HG03108 (cell line): ENCODE measurements around the gene HADHA.

Experiments
- ATAC-seq: cut with Tn5 transposase; IDR thresholded peaks from one replicate; pipeline ENCODE4 v1.9.1; 2021; ENCODE audit warnings: moderate library complexity; ENCODE audit not compliant: unreplicated experiment

Gene HADHA

DNA sequence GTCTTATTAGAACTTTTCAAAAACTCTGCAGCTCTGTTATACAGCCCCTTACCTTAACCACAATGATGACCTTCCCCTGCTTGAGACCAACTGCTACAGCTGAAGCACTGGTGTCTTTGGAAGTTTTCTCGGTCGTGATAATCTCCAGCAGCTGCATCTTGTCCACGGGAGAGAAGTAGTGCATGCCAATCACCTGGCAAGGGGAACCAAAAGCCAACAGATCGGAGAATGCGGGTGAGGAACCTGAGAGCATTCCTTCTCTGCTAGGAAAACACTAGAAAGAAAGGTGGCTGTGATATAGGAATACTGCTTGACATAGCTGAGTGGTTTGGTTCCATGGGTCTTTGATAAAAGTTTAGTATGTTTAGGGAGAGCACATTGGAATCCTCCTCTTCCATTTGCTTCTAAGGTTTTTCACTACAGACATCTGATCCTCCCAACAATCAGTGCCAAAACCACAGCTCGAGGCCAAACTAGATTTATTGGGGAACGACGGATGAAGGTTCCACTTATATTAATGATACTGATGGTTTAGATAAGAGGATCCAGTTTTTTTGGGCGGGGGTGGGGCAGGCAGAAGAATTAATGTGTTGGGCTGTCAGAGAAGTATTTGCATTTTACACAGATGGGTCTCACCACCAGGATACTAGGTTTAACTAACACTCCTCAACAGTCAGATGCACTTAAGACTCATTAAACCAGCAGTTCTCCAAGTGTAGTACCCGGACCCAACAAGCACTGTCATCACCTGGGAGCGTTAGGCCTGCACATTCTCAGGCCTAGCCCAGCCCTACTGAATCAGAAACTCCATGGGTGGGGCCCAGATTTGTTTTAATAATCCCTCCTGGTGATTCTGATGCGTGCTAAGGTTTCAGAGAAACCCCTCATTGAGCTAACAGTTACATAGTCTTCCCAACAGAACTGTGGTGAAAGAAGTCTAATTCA, 49.1 kb downstream of the HADHA start:
- ATAC-seq: no peak

GRCh38 chr2:26193578-26194231, 50.7 kb downstream of the HADHA start:
- no peak for ATAC-seq

- ATAC-seq: no peak
These were observed 52.9 kb downstream of the HADHA start for GRCh38 chr2:26191316-26192159.

DNA sequence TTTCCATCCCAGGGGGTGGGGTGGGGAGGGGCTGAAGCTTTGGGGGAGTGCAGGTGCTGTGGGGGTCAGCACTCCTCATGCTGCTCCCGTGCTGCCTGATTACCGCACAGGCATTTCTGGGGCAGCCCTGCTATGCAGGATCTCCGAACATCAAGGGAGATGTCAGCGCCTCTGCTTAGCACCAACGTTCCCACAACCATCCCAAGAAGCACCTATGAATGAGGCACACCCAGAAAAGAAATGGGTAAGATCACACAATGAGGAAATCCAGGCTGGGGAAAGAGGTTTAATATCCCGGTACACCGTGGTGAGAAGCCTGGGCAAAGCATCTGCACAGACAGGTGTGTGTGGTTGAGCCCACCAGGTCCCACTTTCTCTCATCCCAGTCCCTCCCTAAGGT, 54.1 kb downstream of the HADHA start:
- ATAC-seq: no peak

DNA sequence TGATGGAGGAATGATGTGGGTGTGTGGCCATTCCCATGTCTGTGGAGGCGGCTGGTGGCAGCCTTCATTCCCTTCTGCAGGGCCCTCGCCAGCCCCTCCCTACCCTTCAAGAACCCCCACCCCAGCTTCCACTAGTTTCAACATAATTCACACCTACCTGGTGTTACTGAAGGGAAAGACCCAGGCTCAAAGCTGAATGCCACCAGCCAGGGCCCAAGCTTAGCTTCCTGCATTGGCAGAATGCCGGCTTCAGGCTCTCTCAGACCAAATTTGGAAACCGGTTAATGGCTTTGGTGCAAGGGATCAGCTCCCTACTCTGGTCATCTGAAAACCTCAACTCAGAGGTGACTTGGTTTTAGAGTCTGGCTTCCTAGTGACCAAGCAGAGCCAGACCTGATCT, 54.7 kb downstream of the HADHA start:
- ATAC-seq: no peak

GRCh38 chr2:26189123-26189522, 55.3 kb downstream of the HADHA start:
- ATAC-seq: no peak

DNA sequence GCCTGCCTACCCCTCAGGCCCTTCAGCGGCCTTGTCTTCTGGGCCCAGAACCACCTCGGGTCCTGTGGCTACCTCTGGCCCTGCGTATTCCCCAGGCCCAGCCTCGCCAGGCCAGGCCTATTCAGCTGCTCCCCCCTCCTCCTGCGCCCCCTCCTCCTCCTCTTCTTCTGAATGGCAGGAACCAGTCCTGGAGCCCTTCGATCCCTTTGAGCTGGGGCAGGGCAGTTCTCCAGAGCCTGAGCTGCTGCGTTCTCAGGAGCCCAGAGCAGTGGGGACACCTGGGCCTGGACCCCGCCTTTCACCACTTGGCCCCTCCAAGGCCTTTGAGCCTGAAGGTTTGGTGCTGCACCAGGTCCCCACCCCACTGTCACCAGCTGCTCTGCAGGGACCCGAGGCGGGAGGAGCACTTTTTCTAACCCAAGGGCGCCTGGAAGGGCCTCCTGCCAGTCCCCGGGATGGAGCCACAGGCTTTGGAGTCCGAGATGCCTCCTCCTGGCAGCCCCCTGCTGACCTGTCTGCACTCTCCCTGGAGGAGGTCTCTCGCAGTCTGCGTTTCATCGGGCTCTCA, 56.8 kb downstream of the HADHA start:
- ATAC-seq: no peak

DNA sequence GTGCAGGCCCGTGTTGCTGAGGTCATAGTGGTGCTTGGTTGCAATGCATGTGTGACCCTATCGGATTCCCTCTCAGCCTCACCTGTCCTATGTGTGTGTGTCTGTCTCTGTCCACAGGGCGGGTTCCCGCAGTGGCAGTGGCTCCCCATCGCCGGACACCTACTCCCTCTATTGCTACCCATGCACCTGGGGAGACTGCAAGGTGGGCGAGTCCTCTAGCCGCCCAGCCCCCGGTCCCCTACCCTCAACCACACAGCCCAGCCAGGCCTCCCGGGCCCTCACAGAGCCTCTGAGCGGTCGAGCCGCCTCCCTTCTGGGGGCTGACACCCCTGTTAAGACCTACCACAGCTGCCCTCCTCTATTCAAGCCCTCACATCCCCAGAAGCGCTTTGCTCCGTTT, 57.3 kb downstream of the HADHA start:
- ATAC-seq: no peak

DNA sequence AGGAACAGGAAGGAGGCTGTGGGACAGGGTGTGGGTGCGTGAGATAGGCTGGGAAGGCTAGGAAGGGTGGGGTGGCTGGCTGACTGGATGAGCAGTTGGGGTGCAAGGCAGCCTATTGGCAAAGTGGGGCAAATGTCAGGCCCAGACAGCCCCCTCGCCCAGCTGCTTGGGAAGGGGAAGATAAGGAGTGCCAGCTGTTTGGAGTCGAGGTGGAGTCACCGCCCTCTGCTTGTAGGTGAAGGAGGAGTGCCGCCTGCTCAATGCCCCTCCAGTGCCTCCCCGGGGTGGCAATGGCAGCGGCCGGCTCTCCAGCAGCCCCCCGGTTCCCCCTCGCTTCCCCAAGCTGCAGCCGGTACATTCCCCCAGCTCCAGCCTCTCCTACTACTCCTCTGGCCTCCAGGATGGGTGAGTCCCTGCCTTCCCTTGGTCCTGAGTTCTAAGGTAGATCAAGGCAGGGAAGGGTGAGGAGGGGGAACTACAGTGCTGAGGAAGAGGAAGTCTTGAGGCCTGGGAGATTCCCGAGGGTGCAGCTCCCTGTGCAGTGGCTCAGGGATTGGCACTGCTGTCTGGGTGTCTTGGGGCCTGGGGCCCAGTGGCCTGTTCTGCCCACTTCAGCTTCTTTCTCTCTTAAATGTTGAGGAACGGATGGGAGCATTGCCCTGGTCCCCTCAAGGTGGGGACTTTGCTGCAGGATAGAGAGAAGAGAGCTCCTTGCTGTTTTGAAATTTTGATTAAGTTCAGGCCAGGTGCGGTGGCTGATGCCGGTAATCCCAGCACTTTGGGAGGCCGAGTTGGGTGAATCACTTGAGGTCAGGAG, 58.3 kb downstream of the HADHA start:
- no peak for ATAC-seq

- no peak for ATAC-seq
These were observed 59.0 kb downstream of the HADHA start for GRCh38 chr2:26185304-26185928.

GRCh38 chr2:26184555-26185303, 59.7 kb downstream of the HADHA start:
- peak; percentile 72 for ATAC-seq

DNA sequence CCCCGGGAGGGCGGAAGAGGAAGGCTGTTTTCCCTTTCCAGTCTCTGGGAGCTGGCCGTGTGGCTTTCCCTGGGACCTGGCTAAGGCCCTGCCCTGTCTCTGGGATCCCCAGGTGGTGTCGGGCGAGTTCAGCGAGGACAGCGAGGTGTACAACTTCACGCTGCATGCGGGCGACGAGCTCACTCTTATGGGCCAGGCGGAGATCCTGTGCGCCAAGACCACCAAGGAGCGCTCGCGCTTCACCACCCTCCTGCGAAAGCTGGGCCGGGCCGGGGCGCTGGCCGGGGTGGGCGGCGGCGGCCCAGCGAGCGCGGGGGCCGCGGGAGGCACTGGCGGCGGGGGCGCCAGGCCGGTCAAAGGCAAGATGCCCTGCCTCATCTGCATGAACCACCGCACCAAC, 60.3 kb downstream of the HADHA start:
- ATAC-seq: no peak

GRCh38 chr2:26182887-26183630, 61.4 kb downstream of the HADHA start:
- ATAC-seq: no peak

- ATAC-seq: no peak
These were observed 62.0 kb downstream of the HADHA start for GRCh38 chr2:26182441-26182840.

GRCh38 chr2:26179446-26179913, 65.0 kb downstream of the HADHA start:
- ATAC-seq: no peak

GRCh38 chr2:26178746-26179436, 65.5 kb downstream of the HADHA start:
- ATAC-seq: no peak

DNA sequence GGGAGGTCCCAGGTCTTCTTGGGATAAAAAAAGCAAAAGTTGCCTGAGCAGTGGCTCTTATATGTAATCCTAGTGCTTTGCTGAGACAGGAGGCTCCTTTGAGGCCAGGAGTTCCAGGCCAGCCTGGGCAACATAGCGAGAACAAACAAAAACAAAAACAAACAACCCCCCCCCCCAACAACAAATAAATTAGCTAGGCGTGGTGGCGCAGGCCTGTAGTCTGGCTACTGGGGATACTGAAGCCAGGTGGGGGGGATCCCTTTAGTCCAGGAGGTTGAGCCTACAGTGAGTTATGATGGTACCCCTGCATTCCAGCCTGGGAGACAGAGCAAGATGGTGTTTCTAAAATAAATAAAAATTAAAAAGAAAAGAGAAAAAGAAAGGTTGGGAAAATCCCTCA, 66.2 kb downstream of the HADHA start:
- no peak for ATAC-seq

DNA sequence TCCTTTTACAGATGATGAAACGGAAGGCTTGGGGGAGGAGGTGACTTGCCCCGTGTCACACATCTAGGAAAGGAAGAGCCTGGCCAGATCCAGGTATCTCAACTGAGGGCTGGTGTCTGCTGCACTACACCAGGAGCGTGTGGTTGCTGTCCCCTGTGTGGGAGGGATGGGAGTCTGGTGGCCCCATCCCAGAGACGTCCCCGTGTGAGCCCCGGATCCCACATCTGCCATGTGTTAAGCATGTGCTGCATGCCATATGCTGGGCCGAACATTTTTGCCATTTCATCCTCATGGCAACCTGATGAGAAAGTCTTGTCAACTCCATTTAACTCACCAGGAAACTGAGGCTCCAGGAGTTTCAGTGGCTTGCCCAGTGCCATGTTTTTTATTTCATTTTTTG, 67.3 kb downstream of the HADHA start:
- no peak for ATAC-seq
